HG02798 (cell line): ENCODE results near the gene NOA1.

Source experiments
- ATAC-seq: cut with Tn5 transposase; IDR thresholded peaks from one replicate; pipeline ENCODE4 v1.9.1; 2021; ENCODE audit warnings: mild to moderate bottlenecking; ENCODE audit not compliant: unreplicated experiment, poor library complexity

NOA1 gene

GRCh38 chr4:56977321-56978012 lies at the start of gene NOA1:
TSS of gene NOA1 (minus strand) at chr4:56977606. CDS start at chr4:56977585, 21 bp downstream.
- ATAC-seq, result peak; percentile 85

- ATAC-seq, result no peak
Observed at GRCh38 chr4:57023104-57023503, 45.7 kb upstream of the NOA1 start.

- no peak for ATAC-seq
Observed at GRCh38 chr4:57020467-57021101, 43.2 kb upstream of the NOA1 start.

- ATAC-seq, result no peak
Observed at GRCh38 chr4:57018980-57019379, 41.6 kb upstream of the NOA1 start.

- no peak for ATAC-seq
Observed at GRCh38 chr4:57013543-57014120, 36.2 kb upstream of the NOA1 start.

GRCh38 chr4:56999751-57000150 lies 22.3 kb upstream of the NOA1 start:
- ATAC-seq, result no peak

- ATAC-seq, result no peak
Observed at GRCh38 chr4:56995525-56995924, 18.1 kb upstream of the NOA1 start.

- no peak for ATAC-seq
Observed at GRCh38 chr4:56990109-56990905, 12.9 kb upstream of the NOA1 start.

GRCh38 chr4:56986952-56987351 lies 9.5 kb upstream of the NOA1 start:
- ATAC-seq, result no peak

GRCh38 chr4:56986192-56986591 lies 8.8 kb upstream of the NOA1 start:
- ATAC-seq, result no peak

- no peak for ATAC-seq
Observed at GRCh38 chr4:56981795-56982201, 4.4 kb upstream of the NOA1 start.

GRCh38 chr4:56979421-56980072 lies 2.1 kb upstream of the NOA1 start:
- no peak for ATAC-seq

GRCh38 chr4:56978750-56979303 lies 1.4 kb upstream of the NOA1 start, which contains the start of gene POLR2B:
TSS of gene POLR2B (plus strand) at chr4:56978896. CDS start at chr4:56978986, 90 bp downstream.
- peak; percentile 55 for ATAC-seq

- peak; percentile 27 for ATAC-seq
Observed at GRCh38 chr4:56976837-56977320, 527 bp downstream of the NOA1 start.

- no peak for ATAC-seq
Observed at GRCh38 chr4:56976283-56976836, 1.0 kb downstream of the NOA1 start.

- ATAC-seq, result no peak
Observed at GRCh38 chr4:56973336-56973735, 4.1 kb downstream of the NOA1 start.

- ATAC-seq, result no peak
Observed at GRCh38 chr4:56972809-56973208, 4.6 kb downstream of the NOA1 start.

- no peak for ATAC-seq
Observed at GRCh38 chr4:56972389-56972788, 5.0 kb downstream of the NOA1 start.

GRCh38 chr4:56971383-56971782 lies 6.0 kb downstream of the NOA1 start:
- ATAC-seq, result no peak

GRCh38 chr4:56961107-56961500 lies 16.3 kb downstream of the NOA1 start:
- ATAC-seq, result no peak
